Mucosa of gallbladder (tissue), 1 donor: ENCODE measurements around the gene TPPP3. TPM values are rescaled to one million over a fixed set of nuclear protein-coding genes. Genes with fewer than 3 reads are reported as not detected.

Experiments
- DNase-seq: peaks from one replicate; pipeline ENCODE4 v3.0.0-alpha.2; 2020; ENCODE audit warnings: low spot score
- total RNA-seq: library from RNA; stranded (reverse); gene quantifications from one replicate; pipeline ENCODE4 v1.2.1, GENCODE V29; 2021
- donor health status: DM: no; HTN: no; CAD: no.

TPPP3 gene
- total RNA-seq, 1 donor from 2014 or later, result 12.3 TPM

GRCh38 chr16:67345401-67345800, 47.9 kb downstream of the TPPP3 start:
- DNase-seq, result peak; percentile 36

DNA sequence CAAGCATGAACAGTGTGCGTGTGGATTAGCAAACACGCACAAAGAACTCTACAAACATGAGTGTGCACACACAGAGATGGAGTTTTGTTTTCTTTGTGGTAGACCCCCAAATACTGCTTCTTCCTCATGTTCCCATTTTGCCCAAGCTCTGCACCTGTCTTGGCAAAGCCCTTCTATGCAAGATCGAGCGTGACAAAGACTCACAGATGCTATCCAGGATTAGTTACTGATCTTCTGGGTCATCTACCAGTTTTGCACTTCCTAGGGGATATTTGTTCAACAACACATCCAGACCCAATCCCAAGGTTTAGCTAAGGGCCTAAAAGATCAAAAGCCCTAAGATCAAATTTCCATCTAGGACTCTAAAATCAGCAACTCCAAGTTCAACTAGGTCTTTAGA, 50.7 kb downstream of the TPPP3 start:
- no peak for DNase-seq

DNA sequence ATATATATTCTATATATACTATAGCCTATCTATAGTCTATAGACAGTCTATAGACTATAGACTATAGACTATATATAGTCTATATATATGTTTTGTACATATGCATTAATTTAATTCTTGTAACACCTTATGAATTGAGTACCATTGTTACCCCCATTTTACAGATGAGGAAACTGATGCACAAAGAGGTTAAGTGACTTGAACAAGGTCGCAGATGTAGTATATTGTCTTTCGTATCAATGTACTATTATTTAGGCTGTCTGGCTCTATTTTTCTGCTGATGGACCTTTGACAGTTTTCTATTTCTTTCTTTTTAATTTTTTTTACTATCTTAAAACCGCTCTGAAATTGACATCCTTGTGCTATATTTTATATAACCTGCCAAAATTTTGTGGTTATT, 52.0 kb downstream of the TPPP3 start:
- no peak for DNase-seq

Other genes starting within 250 kb of the TPPP3 start
- 14.1 TPM for gene B3GNT9, start 242.5 kb downstream of the TPPP3 start, total RNA-seq
- gene TRADD, start 233.6 kb downstream of the TPPP3 start, total RNA-seq, result 38.2 TPM
- 24.6 TPM for gene FBXL8, start 233.5 kb downstream of the TPPP3 start, total RNA-seq
- 51.3 TPM for gene HSF4, start 228.8 kb downstream of the TPPP3 start, total RNA-seq
- gene NOL3, start 223.0 kb downstream of the TPPP3 start, total RNA-seq, result 79.0 TPM
- gene MATCAP1, start 209.5 kb downstream of the TPPP3 start, total RNA-seq, result 68.4 TPM
- gene EXOC3L1, start 203.4 kb downstream of the TPPP3 start, total RNA-seq, result 3.2 TPM
- gene E2F4, start 201.3 kb downstream of the TPPP3 start, total RNA-seq, result 54.9 TPM
- 68.3 TPM for gene ELMO3, start 194.4 kb downstream of the TPPP3 start, total RNA-seq
- gene TMEM208, start 166.4 kb downstream of the TPPP3 start, total RNA-seq, result 46.9 TPM
- 46.4 TPM for gene FHOD1, start 146.0 kb downstream of the TPPP3 start, total RNA-seq
- 3.2 TPM for gene SLC9A5, start 144.5 kb downstream of the TPPP3 start, total RNA-seq
- 6.7 TPM for gene PLEKHG4, start 114.0 kb downstream of the TPPP3 start, total RNA-seq
- 0.37 TPM for gene KCTD19, start 66.8 kb downstream of the TPPP3 start, total RNA-seq
- 2.1 TPM for gene LRRC36, start 66.7 kb downstream of the TPPP3 start, total RNA-seq
- 23.2 TPM for gene ZDHHC1, start 23.0 kb upstream of the TPPP3 start, total RNA-seq
- 29.1 TPM for gene HSD11B2, start 37.6 kb upstream of the TPPP3 start, total RNA-seq
- gene ATP6V0D1, start 87.7 kb upstream of the TPPP3 start, total RNA-seq, result 106 TPM
- not detected for gene AGRP, start 90.0 kb upstream of the TPPP3 start, total RNA-seq
- 70.6 TPM for gene RIPOR1, start 135.3 kb upstream of the TPPP3 start, total RNA-seq
- gene CTCF, start 169.0 kb upstream of the TPPP3 start, total RNA-seq, result 39.8 TPM